Skeletal muscle tissue (tissue), 4 donors: Measurements from ENCODE around the gene FRMD4A. TPM values are rescaled to one million over a fixed set of nuclear protein-coding genes. Genes with fewer than 3 reads are reported as not detected.
"Not testable (repeated sequence)": the region's sequence is repeated elsewhere in the genome, so short reads cannot be mapped to it uniquely, and the experiment has no call there.

ENCODE experiments used
- H3K27ac ChIP-seq: one replicate; pipeline ENCODE4 v1.7.0; 2013; ENCODE audit warnings: mild to moderate bottlenecking, low read depth, low read length, inconsistent platforms
- H3K27me3 ChIP-seq, 3 donors: one replicate each; pipeline ENCODE4 v1.7.0; 2013; ENCODE audit warnings: low read length in 3 of 3; ENCODE audit not compliant: control insufficient read depth in 3 of 3, insufficient read depth in 3 of 3
- H3K36me3 ChIP-seq, 3 donors: one replicate each; pipeline ENCODE4 v1.7.0; 2013; ENCODE audit warnings: low read length in 3 of 3; ENCODE audit not compliant: control insufficient read depth in 3 of 3, insufficient read depth in 3 of 3
- H3K4me1 ChIP-seq, 3 donors: one replicate each; pipeline ENCODE4 v1.7.0; 2013; ENCODE audit warnings: low read length in 3 of 3, mild to moderate bottlenecking in 3 of 3; ENCODE audit not compliant: control insufficient read depth in 3 of 3, insufficient read depth in 3 of 3
- H3K4me3 ChIP-seq, 3 donors: one replicate each; pipeline ENCODE4 v1.7.0; 2013; ENCODE audit warnings: low read length in 3 of 3
- H3K9ac ChIP-seq, 3 donors: one replicate each; pipeline ENCODE4 v1.7.0; 2013; ENCODE audit warnings: low read length in 3 of 3, mild to moderate bottlenecking in 3 of 3, moderate library complexity in 2 of 3, low read depth in 1 of 3
- H3K9me3 ChIP-seq, 3 donors: one replicate each; pipeline ENCODE4 v1.7.0; 2013; ENCODE audit warnings: low read length in 3 of 3; ENCODE audit not compliant: control insufficient read depth in 3 of 3
- total RNA-seq: library from RNA; depleted of rRNA; stranded (reverse); fragments of >200 nt; gene quantifications from one replicate; pipeline ENCODE4 v1.2.3, GENCODE V29; 2014
- donor health status: Osteomylitis.

FRMD4A gene
- total RNA-seq, 1 donor from 2014 or later = 19.3 TPM

DNA sequence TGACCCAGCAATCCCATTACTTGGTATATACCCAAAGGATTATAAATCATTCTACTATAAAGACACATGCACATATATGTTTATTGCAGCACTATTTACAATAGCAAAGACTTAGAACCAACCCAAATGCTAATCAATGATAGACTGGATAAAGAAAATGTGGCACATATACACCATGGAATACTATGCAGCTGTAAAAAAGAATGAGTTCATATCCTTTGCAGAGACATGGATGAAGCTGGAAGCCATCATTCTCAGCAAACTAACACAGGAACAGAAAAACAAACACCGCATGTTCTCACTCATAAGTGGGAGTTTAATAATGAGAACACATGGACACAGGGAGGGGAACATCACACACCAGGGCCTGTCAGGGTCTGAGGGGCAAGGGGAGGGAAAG is 434.6 kb downstream of the FRMD4A start:
- H3K27ac ChIP-seq, H3K36me3 ChIP-seq, H3K9me3 ChIP-seq, H3K9ac ChIP-seq, H3K27me3 ChIP-seq, H3K4me1 ChIP-seq, H3K4me3 ChIP-seq: not testable (repeated sequence)

- Histone ChIP-seq H3K27me3 (peaks cover 7 to 10% (median 9%) of the 10 kb centered on the region in 3 donors), H3K9ac (no peak overlapping the region), H3K4me3 (no peak overlapping the region)
Measured at GRCh38 chr10:13894412-13895093, 436.2 kb downstream of the FRMD4A start.

GRCh38 chr10:13893926-13894325 is 436.8 kb downstream of the FRMD4A start:
- H3K27me3 ChIP-seq = peaks cover 7 to 10% (median 9%) of the 10 kb centered on the region in 3 donors
- no peak overlapping the region for H3K9ac ChIP-seq
- H3K4me1 ChIP-seq = peaks cover 7 to 12% (median 11%) of the 10 kb centered on the region in 3 donors
- no peaks in the 10 kb centered on the region for H3K36me3 ChIP-seq
- no peaks in the 10 kb centered on the region for H3K9me3 ChIP-seq
- H3K4me3 ChIP-seq = no peak overlapping the region
- H3K27ac ChIP-seq = no peak overlapping the region

More at GRCh38 chr10:13894412-13895093, 436.2 kb downstream of the FRMD4A start:
- Histone ChIP-seq H3K4me1 (peaks cover 7 to 12% (median 9%) of the 10 kb centered on the region in 3 donors), H3K27ac (no peak overlapping the region), H3K9me3 (no peaks in the 10 kb centered on the region), H3K36me3 (no peaks in the 10 kb centered on the region)

- no peaks in the 10 kb centered on the region for H3K9me3 ChIP-seq
- H3K27ac ChIP-seq = no peak overlapping the region
- H3K9ac ChIP-seq = no peak overlapping the region
- H3K4me3 ChIP-seq = no peak overlapping the region
- no peaks in the 10 kb centered on the region for H3K36me3 ChIP-seq
- peaks cover 7 to 12% (median 11%) of the 10 kb centered on the region in 3 donors for H3K4me1 ChIP-seq
- H3K27me3 ChIP-seq = peaks cover 7 to 10% (median 9%) of the 10 kb centered on the region in 3 donors
Measured at GRCh38 chr10:13892871-13893270, 437.9 kb downstream of the FRMD4A start.

- H3K27ac ChIP-seq = peak overlapping the region; percentile 28
- H3K36me3 ChIP-seq = no peaks in the 10 kb centered on the region
- peaks cover 7 to 10% (median 9%) of the 10 kb centered on the region in 3 donors for H3K27me3 ChIP-seq
- H3K4me3 ChIP-seq = peak overlapping the region; percentile 3 to 54 (median 45)
- H3K4me1 ChIP-seq = peaks cover 7 to 12% (median 11%) of the 10 kb centered on the region in 3 donors
- H3K9me3 ChIP-seq = no peaks in the 10 kb centered on the region
- H3K9ac ChIP-seq = peak overlapping the region; percentile 16 to 62 (median 53)
Measured at GRCh38 chr10:13892001-13892491, 438.7 kb downstream of the FRMD4A start.

GRCh38 chr10:13891128-13892000 is 439.4 kb downstream of the FRMD4A start:
- Histone ChIP-seq H3K4me1 (peaks cover 7 to 12% (median 11%) of the 10 kb centered on the region in 3 donors), H3K36me3 (no peaks in the 10 kb centered on the region), H3K27me3 (peaks cover 7 to 10% (median 9%) of the 10 kb centered on the region in 3 donors), H3K9ac (peak overlapping the region; percentile 59 to 76 (median 71)), H3K27ac (peak overlapping the region; percentile 71), H3K4me3 (peak overlapping the region; percentile 68 to 76 (median 74)), H3K9me3 (no peaks in the 10 kb centered on the region)

- Histone ChIP-seq H3K9ac (peak overlapping the region; percentile 59 to 76 (median 71)), H3K36me3 (no peaks in the 10 kb centered on the region), H3K27me3 (peaks cover 7 to 10% (median 9%) of the 10 kb centered on the region in 3 donors), H3K4me3 (peak overlapping the region; percentile 68 to 76 (median 74)), H3K9me3 (no peaks in the 10 kb centered on the region), H3K27ac (peak overlapping the region; percentile 71), H3K4me1 (peaks cover 7 to 14% (median 12%) of the 10 kb centered on the region in 3 donors)
Measured at GRCh38 chr10:13890233-13891127, 440.2 kb downstream of the FRMD4A start.

- H3K4me1 ChIP-seq = peaks cover 7 to 17% (median 7%) of the 10 kb centered on the region in 3 donors
- no peak overlapping the region for H3K9ac ChIP-seq
- H3K9me3 ChIP-seq = no peaks in the 10 kb centered on the region
- H3K27me3 ChIP-seq = peaks cover 7 to 9% (median 7%) of the 10 kb centered on the region in 3 donors
- H3K4me3 ChIP-seq = no peak overlapping the region
- no peaks in the 10 kb centered on the region for H3K36me3 ChIP-seq
- no peak overlapping the region for H3K27ac ChIP-seq
Measured at GRCh38 chr10:13887761-13888160, 443.0 kb downstream of the FRMD4A start.

DNA sequence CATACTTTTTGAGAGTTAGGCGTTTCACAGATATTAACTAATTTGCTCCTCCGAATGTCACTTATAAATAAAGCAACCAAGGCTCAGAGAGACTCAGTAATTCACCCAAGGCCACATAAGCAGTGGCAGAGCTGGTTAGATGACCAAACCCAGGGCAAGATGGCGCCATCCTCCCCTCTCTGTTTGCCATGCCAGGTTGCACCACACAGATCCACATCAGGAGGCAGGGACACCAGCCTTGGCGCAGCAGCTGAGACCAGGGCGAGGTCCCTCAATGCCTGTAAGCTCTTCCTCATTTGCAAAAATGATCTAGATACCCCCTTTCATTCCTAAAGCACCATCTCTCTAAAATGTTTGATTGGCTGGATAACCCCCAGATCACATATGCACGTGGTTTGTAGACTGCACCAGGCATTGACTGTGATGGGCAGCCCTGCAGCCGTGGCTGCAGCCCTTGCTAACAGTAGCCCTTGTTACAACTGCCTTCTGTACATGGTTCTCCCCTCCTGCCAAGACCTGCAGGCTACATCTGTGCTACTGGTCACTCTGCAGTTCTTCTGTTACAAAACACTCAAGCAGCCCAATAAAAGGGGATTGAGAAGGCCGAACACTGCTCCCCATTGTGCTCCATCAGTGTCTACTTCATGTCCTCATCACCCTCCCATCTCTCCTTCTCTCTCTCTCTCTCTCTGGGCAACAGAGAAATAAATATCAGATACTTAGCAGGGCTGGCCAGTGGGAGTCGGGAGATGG is 445.3 kb downstream of the FRMD4A start:
- Histone ChIP-seq H3K4me3 (no peak overlapping the region), H3K36me3 (no peaks in the 10 kb centered on the region), H3K27me3 (peaks cover 0 to 4% (median 4%) of the 10 kb centered on the region in 3 donors), H3K27ac (no peak overlapping the region), H3K9ac (no peak overlapping the region), H3K4me1 (peaks cover 5 to 28% (median 6%) of the 10 kb centered on the region in 3 donors), H3K9me3 (no peaks in the 10 kb centered on the region)
